Mucosa of gallbladder (tissue), 1 donor: ENCODE measurements around the gene CMTM2. TPM values are rescaled to one million over a fixed set of nuclear protein-coding genes. Genes with fewer than 3 reads are reported as not detected.
"Not testable (repeated sequence)": the region's sequence is repeated elsewhere in the genome, so short reads cannot be mapped to it uniquely, and the experiment has no call there.

Experiments
- DNase-seq: peaks from one replicate; pipeline ENCODE4 v3.0.0-alpha.2; 2020; ENCODE audit warnings: low spot score
- total RNA-seq: library from RNA; stranded (reverse); gene quantifications from one replicate; pipeline ENCODE4 v1.2.1, GENCODE V29; 2021
- donor health status: DM: no; HTN: no; CAD: no.

The CMTM2 gene
- total RNA-seq, 1 donor from 2014 or later: not detected

DNA sequence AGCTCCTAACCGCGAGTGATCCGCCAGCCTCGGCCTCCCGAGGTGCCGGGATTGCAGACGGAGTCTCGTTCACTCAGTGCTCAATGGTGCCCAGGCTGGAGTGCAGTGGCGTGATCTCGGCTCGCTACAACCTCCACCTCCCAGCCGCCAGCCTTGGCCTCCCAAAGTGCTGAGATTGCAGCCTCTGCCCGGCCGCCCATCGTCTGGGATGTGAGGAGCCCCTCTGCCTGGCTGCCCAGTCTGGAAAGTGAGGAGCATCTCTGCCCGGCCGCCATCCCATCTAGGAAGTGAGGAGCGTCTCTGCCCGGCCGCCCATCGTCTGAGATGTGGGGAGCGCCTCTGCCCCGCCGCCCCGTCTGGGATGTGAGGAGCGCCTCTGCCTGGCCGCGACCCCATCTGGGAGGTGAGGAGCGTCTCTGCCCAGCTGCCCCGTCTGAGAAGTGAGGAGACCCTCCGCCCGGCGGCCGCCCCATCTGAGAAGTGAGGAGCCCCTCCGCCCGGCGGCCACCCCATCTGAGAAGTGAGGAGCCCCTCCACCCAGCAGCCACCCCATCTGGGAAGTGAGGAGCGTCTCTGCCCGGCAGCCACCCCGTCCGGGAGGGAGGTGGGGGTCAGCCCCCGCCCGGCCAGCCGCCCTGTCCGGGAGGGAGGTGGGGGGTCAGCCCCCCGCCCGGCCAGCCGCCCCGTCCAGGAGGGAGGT lies 51.4 kb downstream of the CMTM2 start:
- not testable (repeated sequence) for DNase-seq

DNA sequence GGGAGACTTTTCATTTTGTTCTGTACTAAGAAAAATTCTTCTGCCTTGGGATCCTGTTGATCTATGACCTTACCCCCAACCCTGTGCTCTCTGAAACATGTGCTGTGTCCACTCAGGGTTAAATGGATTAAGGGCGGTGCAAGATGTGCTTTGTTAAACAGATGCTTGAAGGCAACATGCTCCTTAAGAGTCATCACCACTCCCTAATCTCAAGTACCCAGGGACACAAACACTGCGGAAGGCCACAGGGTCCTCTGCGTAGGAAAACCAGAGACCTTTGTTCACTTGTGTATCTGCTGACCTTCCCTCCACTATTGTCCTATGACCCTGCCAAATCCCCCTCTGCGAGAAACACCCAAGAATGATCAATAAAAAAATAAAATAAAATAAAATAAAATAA lies 52.3 kb downstream of the CMTM2 start:
- not testable (repeated sequence) for DNase-seq

DNA sequence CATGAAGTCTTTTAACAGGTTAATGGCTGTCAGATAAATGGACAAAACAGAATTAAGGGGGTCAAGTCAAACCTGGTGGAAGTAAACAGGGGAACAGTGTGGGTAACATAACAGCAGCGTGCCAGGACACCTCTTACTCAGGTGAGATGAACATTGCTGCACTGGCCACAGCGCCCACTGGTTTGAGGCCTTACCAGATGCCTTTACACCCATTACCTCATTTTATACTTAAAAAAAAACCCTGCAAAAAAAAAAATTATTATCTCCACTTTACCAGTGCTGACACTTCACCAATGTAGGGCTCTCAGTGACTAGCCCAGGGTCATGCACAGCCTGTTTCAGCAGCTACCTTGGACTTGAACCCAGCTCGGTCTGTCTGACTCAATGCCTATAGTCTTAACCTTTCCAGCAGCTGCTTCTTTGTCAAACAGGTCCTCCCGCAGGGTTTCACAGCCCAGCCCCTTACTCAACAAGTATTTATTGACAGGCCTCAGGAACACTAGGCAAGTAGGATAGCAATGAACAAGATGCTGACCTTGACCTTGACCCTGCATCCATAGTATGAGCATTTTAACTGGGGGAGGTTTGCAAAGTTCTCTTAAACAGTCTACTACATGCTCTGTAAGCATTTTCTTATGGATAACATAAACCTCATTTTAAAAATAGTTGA lies 55.4 kb downstream of the CMTM2 start:
- no peak for DNase-seq

DNA sequence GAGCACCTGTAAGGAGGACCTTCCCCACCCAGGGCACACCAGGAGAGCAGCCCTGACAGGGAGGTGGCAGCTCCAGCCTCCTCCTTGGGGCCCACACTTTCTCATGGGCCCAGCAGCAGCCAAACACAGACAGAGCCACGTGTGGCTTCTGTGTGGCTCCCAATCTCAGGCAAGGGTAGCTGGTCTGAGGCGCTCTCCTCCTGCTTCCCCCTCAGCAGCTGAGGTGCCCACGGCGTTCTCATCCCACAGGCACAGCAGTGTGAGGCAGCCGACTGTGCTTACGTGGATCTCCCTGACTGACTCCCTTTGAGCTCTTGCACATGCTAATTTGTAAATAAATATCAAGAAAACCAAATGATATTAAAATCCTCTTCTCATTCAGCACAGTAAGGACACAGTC lies 56.1 kb downstream of the CMTM2 start:
- no peak for DNase-seq

DNA sequence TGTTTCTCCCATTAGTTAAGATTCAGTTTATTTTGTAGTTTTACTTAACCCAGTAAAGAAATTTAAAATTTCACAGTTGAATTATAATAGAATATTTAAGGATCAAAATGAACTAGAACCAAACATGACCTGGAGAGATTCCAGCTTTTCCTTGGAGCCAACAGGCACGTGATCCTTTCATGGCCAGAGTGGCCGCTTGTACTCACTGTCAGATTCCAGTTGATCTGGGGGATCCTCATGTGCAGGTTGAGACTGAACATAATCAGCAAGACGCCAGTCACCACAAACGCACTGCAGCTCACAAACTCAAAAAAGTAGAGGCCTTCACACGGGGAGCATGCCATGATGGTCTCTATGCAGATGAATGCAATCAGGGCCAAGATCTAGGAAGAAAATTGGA lies 56.9 kb downstream of the CMTM2 start:
- DNase-seq: no peak

DNA sequence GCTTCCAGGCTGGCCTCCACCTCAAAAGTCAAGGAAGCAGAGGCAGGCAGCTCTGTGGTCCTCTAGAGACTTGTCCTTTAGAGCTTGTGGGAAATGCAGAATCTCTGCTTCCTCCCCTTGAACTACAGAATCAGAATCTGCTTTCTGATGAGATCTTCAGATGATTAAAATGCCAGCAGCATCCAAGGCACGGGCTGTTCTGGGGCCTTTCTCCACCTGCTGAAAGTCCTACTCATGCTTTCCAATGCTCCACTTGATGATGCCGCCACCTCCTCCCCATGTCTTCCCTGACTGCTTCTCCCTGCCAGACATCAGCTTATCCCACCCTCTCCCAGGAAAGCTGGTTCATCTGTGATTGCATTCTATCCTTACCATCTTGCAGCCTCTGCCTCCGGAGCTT lies 58.5 kb downstream of the CMTM2 start:
- DNase-seq: no peak

Other genes starting within 250 kb of the CMTM2 start
- gene CDH5, start 212.8 kb upstream of the CMTM2 start, total RNA-seq: 23.0 TPM
- gene BEAN1, start 152.2 kb upstream of the CMTM2 start, total RNA-seq: 0.35 TPM
- 38.5 TPM for gene TK2, start 29.3 kb upstream of the CMTM2 start, total RNA-seq
- gene CKLF, start 26.9 kb upstream of the CMTM2 start, total RNA-seq: 50.0 TPM
- 12.1 TPM for gene CMTM1, start 13.0 kb upstream of the CMTM2 start, total RNA-seq
- gene CMTM3, start 25.2 kb downstream of the CMTM2 start, total RNA-seq: 19.2 TPM
- gene CMTM4, start 117.3 kb downstream of the CMTM2 start, total RNA-seq: 67.9 TPM
- 151 TPM for gene DYNC1LI2, start 172.1 kb downstream of the CMTM2 start, total RNA-seq
- not detected for gene TERB1, start 222.1 kb downstream of the CMTM2 start, total RNA-seq